Fibroblast of skin of left quadriceps (primary cell): ENCODE data around the gene TXNDC8.
"Not testable (repeated sequence)": the region's sequence is repeated elsewhere in the genome, so short reads cannot be mapped to it uniquely, and the experiment has no call there.

Experiments
- DNase-seq, 2 experiments: peaks; one replicate each; pipeline ENCODE4 v3.0.0-alpha.2; 2013; ENCODE audit warnings: low read depth in 2 of 2

Gene TXNDC8

DNA sequence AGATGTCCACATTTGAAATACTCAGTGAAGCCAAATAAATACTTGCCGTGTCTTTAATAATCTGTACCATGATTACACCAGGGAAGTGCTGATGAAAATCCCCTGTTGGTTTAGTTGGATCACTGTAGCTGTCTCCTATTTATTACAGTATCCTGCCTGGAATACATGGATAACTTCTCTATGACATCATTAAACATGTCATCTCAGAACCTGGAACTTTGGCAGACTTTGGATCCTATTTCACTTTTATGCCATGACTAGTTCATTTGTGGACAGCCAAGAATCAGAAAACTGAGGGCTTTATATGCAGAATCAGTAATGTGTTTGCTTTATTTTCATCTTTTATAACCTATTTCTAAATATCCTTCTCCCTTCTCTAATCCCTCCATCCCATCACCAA, at the start of gene TXNDC8:
TXNDC8 (minus strand) TSS at position 137 of the 400 bp plus-strand sequence.
- DNase-seq: peak in 1 of 2 experiments; percentile 51

GRCh38 chr9:110383491-110383890, 45.8 kb upstream of the TXNDC8 start:
- no peak for DNase-seq

DNA sequence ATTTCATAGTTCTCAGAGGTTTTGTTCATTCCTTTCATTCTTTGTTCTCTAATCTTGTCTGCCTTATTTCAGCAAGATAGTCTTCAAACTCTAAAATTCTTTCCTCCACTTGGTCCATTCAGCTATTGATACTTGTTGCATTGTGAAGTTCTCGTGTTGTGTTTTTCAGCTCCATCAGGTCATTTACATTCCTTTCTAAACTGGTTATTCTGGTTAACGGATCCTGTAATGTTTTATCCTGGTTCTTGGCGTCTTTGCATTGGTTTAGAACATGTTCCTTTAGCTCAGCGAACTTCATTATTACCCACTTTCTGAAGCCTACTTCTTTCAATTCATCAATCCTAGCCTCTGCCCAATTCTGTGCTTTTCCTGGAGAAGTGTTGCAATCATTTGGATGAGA, 45.1 kb upstream of the TXNDC8 start:
- no peak for DNase-seq

- DNase-seq: no peak
Observed at GRCh38 chr9:110371411-110372007, 33.8 kb upstream of the TXNDC8 start.

DNA sequence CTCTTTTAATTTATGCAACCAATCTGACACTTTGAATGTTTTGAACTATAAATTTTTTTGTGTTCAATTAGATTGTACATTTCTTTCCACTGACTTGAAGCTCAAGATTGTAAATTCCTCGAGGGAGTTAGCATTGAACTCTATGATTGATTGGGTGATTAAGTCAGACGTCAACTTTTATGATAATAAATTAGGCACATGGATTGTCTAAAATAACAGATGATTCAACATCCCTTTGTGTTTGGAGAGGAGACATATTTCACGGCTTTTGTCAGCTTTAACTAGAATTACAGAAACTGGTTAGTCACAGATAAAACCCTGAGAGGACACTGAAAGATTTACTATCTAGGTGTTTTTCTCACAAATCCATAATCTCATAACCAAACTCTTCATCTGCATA, 32.7 kb upstream of the TXNDC8 start:
- DNase-seq: peak; percentile 67 to 69

DNA sequence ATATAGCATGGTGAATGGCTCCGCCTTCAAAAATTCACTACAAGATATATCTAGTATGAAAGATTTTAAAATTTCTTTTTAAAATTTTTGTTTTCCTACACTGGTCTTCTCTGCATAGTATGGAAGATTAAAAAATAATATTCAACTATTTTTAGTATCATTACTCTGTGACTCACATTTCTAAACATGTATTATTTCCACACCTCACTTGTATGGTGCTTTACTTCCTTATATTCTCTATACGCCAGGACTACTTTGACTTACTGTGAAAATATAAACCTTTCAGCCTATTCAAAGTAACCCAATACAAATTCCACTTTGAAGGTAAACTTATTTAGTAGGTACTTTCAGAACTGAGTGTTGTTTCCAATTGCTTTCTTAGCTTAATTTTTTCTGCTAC, 26.8 kb upstream of the TXNDC8 start:
- no peak for DNase-seq

DNA sequence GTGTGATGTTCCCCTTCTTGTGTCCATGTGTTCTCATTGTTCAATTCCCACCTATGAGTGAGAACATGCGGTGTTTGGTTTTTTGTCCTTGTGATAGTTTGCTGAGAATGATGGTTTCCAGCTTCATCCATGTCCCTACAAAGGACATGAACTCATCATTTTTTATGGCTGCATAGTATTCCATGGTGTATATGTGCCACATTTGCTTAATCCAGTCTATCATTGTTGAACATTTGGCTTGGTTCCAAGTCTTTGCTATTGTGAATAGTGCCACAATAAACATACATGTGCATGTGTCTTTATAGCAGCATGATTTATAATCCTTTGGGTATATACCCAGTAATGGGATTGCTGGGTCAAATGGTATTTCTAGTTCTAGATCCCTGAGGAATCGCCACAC, 21.3 kb upstream of the TXNDC8 start:
- DNase-seq: not testable (repeated sequence)

DNA sequence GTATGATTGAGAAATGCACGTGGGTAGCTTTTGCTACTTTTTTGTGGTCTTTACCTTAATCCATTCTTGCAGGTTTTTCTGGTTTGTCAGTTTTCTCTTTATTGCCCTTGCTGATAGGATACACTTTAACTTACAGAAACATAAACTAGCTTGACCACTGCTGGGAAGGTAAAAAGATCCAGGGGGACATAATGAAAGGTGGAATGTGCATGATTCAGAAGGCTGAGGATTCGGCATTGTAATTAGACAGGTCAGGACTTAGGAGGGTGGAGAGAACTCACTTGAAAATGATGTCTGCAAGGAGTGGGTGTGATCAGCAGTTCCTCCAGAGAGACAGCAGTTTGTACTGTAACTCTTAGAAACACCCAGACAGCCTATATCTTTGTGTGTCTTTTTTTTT, 19.8 kb upstream of the TXNDC8 start:
- DNase-seq: no peak

DNA sequence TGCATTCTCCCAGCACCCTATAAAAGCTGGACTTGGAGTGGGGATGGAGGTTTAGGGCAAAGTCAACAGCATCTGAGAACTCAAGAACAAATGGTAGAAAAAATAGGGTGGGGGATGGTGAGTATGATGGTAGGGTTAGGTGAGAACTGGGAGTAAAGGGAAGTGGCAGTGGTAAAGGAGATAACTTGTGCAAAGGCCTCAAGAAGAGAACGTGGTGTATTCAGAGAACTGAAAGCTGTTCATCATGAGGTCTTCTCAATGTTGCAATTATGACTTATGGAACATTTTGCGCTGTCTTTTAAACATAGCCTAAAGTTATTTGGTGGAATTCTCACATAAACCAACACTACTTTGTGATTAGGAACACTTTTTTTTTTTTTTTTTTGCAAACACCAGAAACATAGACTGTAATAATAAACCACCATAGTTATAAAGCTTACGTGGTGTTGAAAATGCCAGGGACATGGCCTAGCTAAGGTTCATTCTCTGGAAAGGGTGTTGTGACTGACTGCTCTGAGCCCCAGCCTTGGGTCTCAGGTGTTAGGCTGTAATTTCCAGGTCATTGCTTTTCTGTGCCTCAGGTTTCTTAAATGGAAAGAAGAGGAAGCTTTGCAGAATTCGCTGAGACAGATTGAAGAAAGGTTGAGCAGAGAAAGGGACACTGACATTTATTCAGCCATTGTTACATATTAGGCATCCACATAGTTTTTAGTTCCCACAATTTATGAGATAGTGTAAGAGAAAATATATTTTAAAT, 19.2 kb upstream of the TXNDC8 start:
- DNase-seq: no peak

DNA sequence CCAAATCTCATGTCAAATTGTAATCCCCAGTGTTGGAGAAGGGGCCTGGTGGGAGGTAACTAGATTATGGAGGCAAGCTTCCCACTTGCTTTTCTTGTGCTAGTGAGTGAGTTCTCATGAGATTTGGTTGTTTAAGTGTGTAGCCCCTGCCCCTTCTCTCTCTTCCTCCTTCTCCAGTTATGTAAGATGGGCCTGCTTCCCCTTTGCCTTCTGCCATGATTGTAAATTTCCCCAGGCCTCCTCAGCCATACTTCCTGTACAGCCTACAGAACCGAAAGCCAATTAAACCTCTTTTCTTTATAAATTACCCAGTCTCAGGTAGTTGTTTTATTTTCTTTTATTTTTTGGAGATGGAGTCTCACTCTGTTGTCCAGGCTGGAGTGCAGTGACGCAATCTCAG, 18.2 kb upstream of the TXNDC8 start:
- DNase-seq: no peak

GRCh38 chr9:110351009-110351467, 13.4 kb upstream of the TXNDC8 start:
- DNase-seq: peak; percentile 65 to 70

- DNase-seq: no peak
Observed at GRCh38 chr9:110346325-110346724, 8.7 kb upstream of the TXNDC8 start.

GRCh38 chr9:110344821-110345220, 7.2 kb upstream of the TXNDC8 start:
- peak in 1 of 2 experiments; percentile 42 for DNase-seq

DNA sequence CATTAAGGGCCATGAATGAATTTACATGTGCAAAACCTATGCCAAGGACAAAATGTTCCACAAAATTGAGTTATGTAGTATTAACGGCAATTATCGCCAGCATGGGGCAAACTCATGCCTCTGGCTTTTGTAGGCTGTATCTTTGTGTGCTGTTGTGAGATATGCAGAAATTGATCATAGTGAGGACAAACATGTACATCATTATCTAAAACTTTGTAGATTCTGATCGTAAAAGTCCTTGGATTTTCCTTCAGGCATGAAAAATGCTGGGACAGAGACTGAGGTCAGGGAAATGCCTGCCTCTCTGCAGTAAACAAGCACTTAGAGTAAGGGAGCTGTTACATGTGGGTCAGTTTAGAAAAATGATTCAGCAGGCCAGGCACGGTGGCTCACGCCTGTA, 5.9 kb upstream of the TXNDC8 start:
- no peak for DNase-seq

DNA sequence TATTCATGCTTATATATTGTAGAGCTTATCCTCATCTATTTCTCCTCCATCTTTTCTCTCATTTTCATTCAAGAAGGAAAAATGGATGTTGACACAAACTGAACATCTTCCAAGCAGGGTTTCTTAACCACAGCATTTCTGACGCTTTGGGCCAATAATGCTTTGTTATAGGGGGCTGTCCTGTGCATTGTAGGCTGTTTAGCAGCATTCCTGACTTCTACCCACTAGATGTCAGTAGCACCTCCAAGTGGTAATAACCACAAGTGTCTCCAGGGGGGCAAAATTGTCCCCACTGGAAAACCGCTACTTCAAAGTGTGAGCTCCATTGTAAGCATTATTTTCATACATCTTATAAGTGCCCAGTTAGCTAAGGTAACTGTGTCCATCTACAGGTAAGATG, 2.6 kb upstream of the TXNDC8 start:
- DNase-seq: no peak

DNA sequence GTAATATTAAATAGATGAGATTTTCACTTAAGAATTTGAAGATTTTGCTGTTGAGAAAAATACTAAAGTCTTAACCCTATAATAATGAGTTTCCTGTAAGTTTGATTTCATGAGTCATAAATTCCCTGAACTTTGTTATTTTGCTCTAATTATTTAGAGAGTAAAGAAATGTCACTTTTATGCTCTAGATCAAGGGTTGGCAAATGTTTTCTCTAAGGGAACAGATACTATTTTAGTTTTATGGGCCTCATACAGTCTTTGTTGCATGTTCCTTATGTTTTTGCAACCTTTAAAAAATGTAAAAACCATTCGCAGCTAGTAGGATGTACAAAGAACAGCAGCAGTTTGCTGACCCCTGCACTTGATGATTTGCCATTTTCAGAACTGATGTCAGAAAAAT, 480 bp upstream of the TXNDC8 start:
- no peak for DNase-seq

- no peak for DNase-seq
Observed at GRCh38 chr9:110336363-110336762, 1.3 kb downstream of the TXNDC8 start.

DNA sequence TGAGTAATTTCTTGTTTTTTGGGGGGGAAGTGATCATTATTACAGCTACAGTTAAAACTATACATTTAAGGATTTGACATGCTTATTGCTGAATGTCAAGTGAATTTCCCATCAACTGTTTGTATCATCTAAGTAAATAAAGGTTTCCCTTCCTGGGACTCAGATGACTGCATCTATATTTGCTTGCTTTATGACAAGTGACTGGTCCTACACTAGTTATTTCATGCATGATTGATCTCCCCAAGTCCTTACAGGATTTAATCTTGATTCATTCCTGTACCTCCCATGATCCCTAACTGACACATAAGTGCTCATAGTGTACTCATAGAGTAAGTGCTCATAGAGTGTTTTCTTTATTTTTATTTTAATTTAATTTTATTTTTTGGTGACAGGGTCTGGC, 2.8 kb downstream of the TXNDC8 start:
- DNase-seq: no peak

DNA sequence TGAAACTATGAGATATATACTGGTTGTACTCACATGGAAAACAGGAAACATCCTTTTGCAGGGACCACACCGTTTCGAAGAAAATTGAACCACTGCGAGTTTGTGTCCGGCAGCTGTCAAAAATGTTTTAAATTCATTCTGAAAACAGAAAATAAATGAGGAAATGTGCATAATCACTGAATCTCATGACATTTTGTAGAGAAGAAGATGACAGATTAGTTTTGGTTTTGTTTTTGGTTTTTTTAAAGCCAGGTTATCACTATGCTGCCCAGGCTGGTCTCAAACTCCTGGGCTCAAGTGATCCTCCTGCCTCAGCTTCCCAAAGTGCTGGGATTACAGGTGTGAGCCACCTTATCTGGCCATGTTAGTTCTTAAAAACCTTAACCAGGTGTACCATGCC, 3.5 kb downstream of the TXNDC8 start:
- no peak for DNase-seq

DNA sequence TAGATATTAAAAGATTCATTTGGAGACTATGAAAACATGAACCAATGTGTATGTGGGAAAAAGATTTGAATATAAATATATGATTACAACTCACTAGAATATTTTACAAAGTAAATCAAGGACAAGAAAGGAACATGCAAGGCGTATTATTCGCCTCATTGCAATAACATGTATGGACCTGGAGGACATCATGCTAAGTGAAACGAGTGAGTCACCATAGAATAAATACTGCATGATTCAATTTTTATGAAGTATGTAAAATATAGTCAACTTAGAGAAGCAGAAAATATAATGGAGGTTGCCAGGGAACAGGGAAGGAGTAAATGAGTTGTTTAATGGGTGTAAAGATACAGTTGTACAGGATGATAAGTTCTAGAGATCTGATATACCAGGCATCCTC, 4.9 kb downstream of the TXNDC8 start:
- no peak for DNase-seq

- DNase-seq: peak; percentile 54 to 57
Observed at GRCh38 chr9:110330484-110331105, 7.1 kb downstream of the TXNDC8 start.

DNA sequence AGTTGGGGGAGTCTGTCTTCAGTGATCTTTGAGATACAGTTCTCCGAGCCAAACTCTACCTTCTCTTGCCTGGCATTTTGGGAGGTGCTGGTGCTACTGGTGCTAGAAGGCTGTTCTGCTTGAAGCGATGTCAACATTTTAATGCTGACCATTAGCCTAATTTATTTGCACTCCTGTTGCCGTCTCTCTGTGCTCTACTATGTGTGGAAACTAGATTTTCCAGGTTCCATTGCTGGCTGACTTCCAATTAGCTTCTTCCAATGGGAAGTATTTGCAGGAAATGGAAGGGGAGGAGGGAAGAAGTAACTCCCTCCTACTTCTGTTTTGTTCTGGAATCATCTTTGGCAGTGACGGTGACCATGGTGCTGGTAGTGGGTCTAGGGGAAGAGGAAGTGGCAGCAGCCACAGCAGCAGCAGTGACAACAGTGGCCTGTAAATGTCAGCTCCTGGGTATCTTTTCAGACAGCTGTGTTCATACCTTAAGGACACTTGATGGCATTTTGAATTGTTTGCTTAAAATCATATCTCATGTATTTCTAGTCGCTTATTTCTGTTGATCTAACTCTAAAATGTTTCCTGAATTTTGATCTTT, 7.9 kb downstream of the TXNDC8 start:
- DNase-seq: no peak

- DNase-seq: no peak
Observed at GRCh38 chr9:110328763-110329162, 8.9 kb downstream of the TXNDC8 start.
